Tibial nerve (tissue), 4 donors: ENCODE results near the gene SMAD9. TPM values are rescaled to one million over a fixed set of nuclear protein-coding genes. Genes with fewer than 3 reads are reported as not detected.

Experiments used
- DNase-seq, 2 donors: peaks; one replicate each; pipeline ENCODE4 v3.0.0-alpha.2; 2019; ENCODE audit warnings: low spot score in 2 of 2
- H3K27ac ChIP-seq, 4 donors: fragments of 200-600 bp; sonication (generic) in 3 of 4; one replicate each; pipeline ENCODE4 v1.5.1; 2017 to 2019; ENCODE audit warnings: mild to moderate bottlenecking in 1 of 4
- H3K27me3 ChIP-seq, 2 donors: fragments of 200-600 bp; sonication (generic) in 1 of 2; one replicate each; pipeline versions ENCODE4 v1.5.1 to v1.6.0; 2017 to 2019
- H3K36me3 ChIP-seq, 3 donors: fragments of 200-600 bp; sonication (generic); one replicate each; pipeline ENCODE4 v1.5.1; 2018 to 2019
- H3K4me1 ChIP-seq, 4 donors: fragments of 200-600 bp; sonication (generic) in 3 of 4; one replicate each; pipeline ENCODE4 v1.5.1; 2017 to 2019
- H3K4me3 ChIP-seq, 4 donors: fragments of 200-600 bp; sonication (generic) in 3 of 4; one replicate each; pipeline ENCODE4 v1.5.1; 2017 to 2019; ENCODE audit warnings: mild to moderate bottlenecking in 1 of 4, moderate library complexity in 1 of 4
- H3K9me3 ChIP-seq, 4 donors: fragments of 200-600 bp; sonication (generic) in 3 of 4; one replicate each; pipeline ENCODE4 v1.5.1; 2017 to 2019
- CTCF ChIP-seq, 5 experiments: fragments of 200-600 bp in 3 of 5; fragments of 450-650 bp in 2 of 5; sonication (generic) in 3 of 5; IDR thresholded peaks; one replicate each; pipeline ENCODE4 v1.5.1; 2016 to 2019; ENCODE audit warnings: antibody characterized with exemption in 5 of 5, mild to moderate bottlenecking in 3 of 5, moderate library complexity in 2 of 5
- EP300 ChIP-seq, 2 donors: sonication (generic); formaldehyde crosslinking; IDR thresholded peaks; one replicate each; pipeline ENCODE4 v1.6.1; 2017; ENCODE audit warnings: antibody characterized with exemption in 2 of 2, mild to moderate bottlenecking in 1 of 2
- POLR2A ChIP-seq, 2 donors: fragments of 450-650 bp; IDR thresholded peaks; one replicate each; pipeline ENCODE4 v1.6.1; 2017; ENCODE audit warnings: antibody characterized with exemption in 2 of 2, mild to moderate bottlenecking in 2 of 2, moderate library complexity in 2 of 2
- WGBS, 2 donors: methylation state at CpG; one replicate each; pipeline ENCODE4 v1.1.5; 2018; 5-methylcytosine and 5-hydroxymethylcytosine counted together
- total RNA-seq, 4 donors: library from RNA; depleted of rRNA; stranded (reverse); fragments of >200 nt; gene quantifications; one replicate each; pipeline ENCODE4 v1.1.0, GENCODE V29; 2016

SMAD9 gene
- total RNA-seq, 4 donors from 2014 or later = 13.8 to 20.4 (median 15.8) TPM

- no peak for TF ChIP-seq POLR2A (IDR thresholded peaks at IDR 0.05)
- no peak for TF ChIP-seq CTCF (IDR thresholded peaks at IDR 0.05)
- TF ChIP-seq EP300 (IDR thresholded peaks at IDR 0.05) = no peak
- peaks cover 0 to 4% (median 0%) of the 10 kb centered on the region in 4 donors for H3K4me1 ChIP-seq
Observed at GRCh38 chr13:36848199-36848982, 71.6 kb downstream of the SMAD9 start.

GRCh38 chr13:36847606-36848005 is 72.4 kb downstream of the SMAD9 start:
- WGBS, 2 donors = 52 to 59% methylated on average over 9 of the region's 9 CpGs
- peaks cover 0 to 4% (median 0%) of the 10 kb centered on the region in 4 donors for H3K4me1 ChIP-seq
- H3K27me3 ChIP-seq = no peaks in the 10 kb centered on the region
- no peaks in the 10 kb centered on the region for H3K9me3 ChIP-seq
- H3K36me3 ChIP-seq = peaks cover 0 to 5% (median 0%) of the 10 kb centered on the region in 3 donors
- H3K4me3 ChIP-seq = no peak overlapping the region
- no peak for DNase-seq
- no peak overlapping the region for H3K27ac ChIP-seq
- no peak for TF ChIP-seq CTCF (IDR thresholded peaks at IDR 0.05)
- TF ChIP-seq EP300 (IDR thresholded peaks at IDR 0.05) = no peak
- no peak for TF ChIP-seq POLR2A (IDR thresholded peaks at IDR 0.05)

More at GRCh38 chr13:36848199-36848982, 71.6 kb downstream of the SMAD9 start:
- Histone ChIP-seq H3K9me3 (no peaks in the 10 kb centered on the region), H3K27me3 (no peaks in the 10 kb centered on the region), H3K4me3 (no peak overlapping the region), H3K27ac (no peak overlapping the region), H3K36me3 (peaks cover 0 to 12% (median 0%) of the 10 kb centered on the region in 3 donors)
- 64 to 66% methylated on average over 6 of the region's 6 CpGs for WGBS, 2 donors
- DNase-seq = no peak

- H3K4me3 ChIP-seq = no peak overlapping the region
- no peak for DNase-seq
- 74 to 75% methylated on average over 5 of the region's 5 CpGs for WGBS, 2 donors
- H3K9me3 ChIP-seq = no peaks in the 10 kb centered on the region
- H3K27ac ChIP-seq = no peak overlapping the region
- TF ChIP-seq POLR2A (IDR thresholded peaks at IDR 0.05) (no peak), EP300 (IDR thresholded peaks at IDR 0.05) (no peak), CTCF (IDR thresholded peaks at IDR 0.05) (no peak)
- H3K4me1 ChIP-seq = no peaks in the 10 kb centered on the region
- H3K27me3 ChIP-seq = no peaks in the 10 kb centered on the region
- H3K36me3 ChIP-seq = peaks cover 0 to 8% (median 0%) of the 10 kb centered on the region in 3 donors
Observed at GRCh38 chr13:36841391-36841790, 78.6 kb downstream of the SMAD9 start.

GRCh38 chr13:36840718-36841250 is 79.3 kb downstream of the SMAD9 start:
- 48 to 51% methylated on average over 3 of the region's 3 CpGs for WGBS, 2 donors
- Histone ChIP-seq H3K36me3 (peaks cover 0 to 8% (median 0%) of the 10 kb centered on the region in 3 donors), H3K4me1 (no peaks in the 10 kb centered on the region), H3K27ac (no peak overlapping the region), H3K4me3 (no peak overlapping the region), H3K27me3 (no peaks in the 10 kb centered on the region), H3K9me3 (no peaks in the 10 kb centered on the region)
- TF ChIP-seq EP300 (IDR thresholded peaks at IDR 0.05) = no peak
- no peak for TF ChIP-seq CTCF (IDR thresholded peaks at IDR 0.05)
- TF ChIP-seq POLR2A (IDR thresholded peaks at IDR 0.05) = no peak
- DNase-seq = no peak

- Histone ChIP-seq H3K36me3 (peaks cover 0 to 8% (median 0%) of the 10 kb centered on the region in 3 donors), H3K4me3 (no peak overlapping the region)
- WGBS, 2 donors = 84 to 96% methylated on average over 12 of the region's 12 CpGs
Observed at GRCh38 chr13:36839981-36840380, 80.1 kb downstream of the SMAD9 start.

More at GRCh38 chr13:36839981-36840380, 80.1 kb downstream of the SMAD9 start:
- DNase-seq = no peak
- TF ChIP-seq POLR2A (IDR thresholded peaks at IDR 0.05) = no peak
- TF ChIP-seq CTCF (IDR thresholded peaks at IDR 0.05) = no peak
- no peaks in the 10 kb centered on the region for H3K27me3 ChIP-seq
- H3K4me1 ChIP-seq = no peaks in the 10 kb centered on the region
- H3K27ac ChIP-seq = no peak overlapping the region
- H3K9me3 ChIP-seq = no peaks in the 10 kb centered on the region
